K562 (cell line): Measurements from ENCODE around the gene GPHA2. TPM values are rescaled to one million over a fixed set of nuclear protein-coding genes. Genes with fewer than 3 reads are reported as not detected.

Experiments used
- ATF7 ChIP-seq: fragments of 450-650 bp; IDR thresholded peaks from 2 replicates; pipeline ENCODE4 v1.7.1; 2014; ENCODE audit warnings: mild to moderate bottlenecking, moderate library complexity
- CHD2 ChIP-seq: IDR thresholded peaks from 2 replicates; pipeline ENCODE4 v1.6.1; 2011; ENCODE audit warnings: low read depth, low read length
- CREB3L1 ChIP-seq: fragments of 450-650 bp; IDR thresholded peaks from 2 replicates; pipeline ENCODE4 v1.6.1; 2014; ENCODE audit warnings: low read depth, mild to moderate bottlenecking, moderate library complexity, borderline replicate concordance
- GABPB2 ChIP-seq: fragments of 250-450 bp; sonication (Bioruptor Pico); conservative IDR thresholded peaks from 2 replicates; pipeline ENCODE4 v1.5.1; 2021; ENCODE audit warnings: mild to moderate bottlenecking
- MAFG ChIP-seq: fragments of 450-650 bp; conservative IDR thresholded peaks from 2 replicates; pipeline ENCODE4 v1.6.1; 2016; ENCODE audit warnings: missing genetic modification characterization, missing compliant biosample characterization
- MYC ChIP-seq, 2 experiments: fragments of 250-450 bp in 1 of 2; sonication (Bioruptor Pico) in 1 of 2; IDR thresholded peaks; 2 replicates each; pipeline versions ENCODE4 v1.5.1 to v1.6.1; 2012 to 2021; ENCODE audit warnings: low read depth in 2 of 2, borderline replicate concordance in 1 of 2, improper control_type of control experiment in 1 of 2, low read length in 1 of 2, mild to moderate bottlenecking in 1 of 2, moderate library complexity in 1 of 2
- PHF21A ChIP-seq: fragments of 450-650 bp; IDR thresholded peaks from 2 replicates; pipeline ENCODE4 v1.6.1; 2017; ENCODE audit warnings: low read depth, borderline replicate concordance
- SMC3 ChIP-seq: conservative IDR thresholded peaks from 2 replicates; pipeline ENCODE4 v1.6.1; 2011; ENCODE audit warnings: low read depth, low read length, improper control_type of control experiment; ENCODE audit not compliant: insufficient read depth
- TAF7 ChIP-seq: fragments of 450-650 bp; IDR thresholded peaks from 2 replicates; pipeline ENCODE4 v1.6.1; 2016; ENCODE audit warnings: missing genetic modification characterization, missing compliant biosample characterization
- polyA plus RNA-seq, 8 experiments: library from polyadenylated mRNA; depleted of rRNA in 4 of 8; stranded (reverse) in 5 of 8; unstranded in 3 of 8; fragments of >200 nt; fragmentation: Nextera tagmentation in 2 of 8; fragmentation: Illumina TruSeq in 1 of 8; extraction: Ambion mirVana in 2 of 8; extraction: Trizol in 1 of 8; gene quantifications; 2 replicates each; pipeline versions ENCODE4 v1.2.1 to v1.2.3, GENCODE V29; 2011 to 2014; ENCODE audit warnings: inconsistent platforms in 1 of 8, missing spikeins in 1 of 8
- total RNA-seq, 7 experiments: library from RNA; depleted of rRNA in 6 of 7; stranded (reverse); fragments of >200 nt in 6 of 7; fragmentation: Illumina TruSeq in 2 of 7; extraction: Trizol in 2 of 7; gene quantifications; 2 replicates each; pipeline versions ENCODE4 v1.2.1 to v1.2.3, GENCODE V29; 2011 to 2021; ENCODE audit warnings: low replicate concordance in 1 of 7

The GPHA2 gene
- total and polyA plus RNA-seq, 9 of the 15 experiments (the other 6 are each of a cell fraction or from before 2014, with no cell fraction given): 0.17 to 0.22 TPM; not detected in 7

GRCh38 chr11:64971421-64972233, 35.9 kb upstream of the GPHA2 start, which contains the start of gene MAJIN (continued):
- TF ChIP-seq PHF21A (no peak), MAFG (tag) (no peak), ATF7 (0 out of 2 replicates have a peak, but pooled peaks have one; percentile 17), CHD2 (no peak), CREB3L1 (peak; percentile 72; the same call in 1 of the 2 replicates), TAF7 (tag) (no peak), GABPB2 (CRISPR knock-in tag) (no peak), MYC (IDR thresholded peaks at IDR 0.05; ENCODE audit: low read depth, low read length) (0 out of 2 replicates have a peak, but pooled peaks have one; percentile 28), MYC (CRISPR knock-in tag; IDR thresholded peaks at IDR 0.05; ENCODE audit: borderline replicate concordance, low read depth) (no peak), SMC3 (no peak)
